Right ventricle myocardium inferior (tissue), 1 donor: ENCODE data around the gene FBXL13. TPM values are rescaled to one million over a fixed set of nuclear protein-coding genes. Genes with fewer than 3 reads are reported as not detected.
"Not testable (repeated sequence)": the region's sequence is repeated elsewhere in the genome, so short reads cannot be mapped to it uniquely, and the experiment has no call there.

Experiments used
- ATAC-seq: fragments of 200-7000 bp; cut with Tn5 transposase; one replicate; pipeline ENCODE4 v1.9.1; 2020; ENCODE audit warnings: mild to moderate bottlenecking, moderate library complexity
- DNase-seq: peaks from one replicate; pipeline ENCODE4 v3.0.0; 2021; ENCODE audit errors: missing footprints
- intact Hi-C: fragments of 100-400 bp; cut with DNase I; formaldehyde crosslinking; loops from one replicate; pipeline ENCODE4 v1.11.0; 2022
- total RNA-seq: library from RNA; stranded (reverse); fragmentation: NEBNext Ultra II Directional; extraction: Animal tissue kit (Norgen Biotek cat#: 25700); gene quantifications from one replicate; pipeline ENCODE4 v1.2.1, GENCODE V29; 2021
- donor health status: DM: no; HTN: yes; CAD: no; lungs with severe emphysema.

Gene FBXL13
- total RNA-seq, 1 donor from 2014 or later = 0.24 TPM

DNA sequence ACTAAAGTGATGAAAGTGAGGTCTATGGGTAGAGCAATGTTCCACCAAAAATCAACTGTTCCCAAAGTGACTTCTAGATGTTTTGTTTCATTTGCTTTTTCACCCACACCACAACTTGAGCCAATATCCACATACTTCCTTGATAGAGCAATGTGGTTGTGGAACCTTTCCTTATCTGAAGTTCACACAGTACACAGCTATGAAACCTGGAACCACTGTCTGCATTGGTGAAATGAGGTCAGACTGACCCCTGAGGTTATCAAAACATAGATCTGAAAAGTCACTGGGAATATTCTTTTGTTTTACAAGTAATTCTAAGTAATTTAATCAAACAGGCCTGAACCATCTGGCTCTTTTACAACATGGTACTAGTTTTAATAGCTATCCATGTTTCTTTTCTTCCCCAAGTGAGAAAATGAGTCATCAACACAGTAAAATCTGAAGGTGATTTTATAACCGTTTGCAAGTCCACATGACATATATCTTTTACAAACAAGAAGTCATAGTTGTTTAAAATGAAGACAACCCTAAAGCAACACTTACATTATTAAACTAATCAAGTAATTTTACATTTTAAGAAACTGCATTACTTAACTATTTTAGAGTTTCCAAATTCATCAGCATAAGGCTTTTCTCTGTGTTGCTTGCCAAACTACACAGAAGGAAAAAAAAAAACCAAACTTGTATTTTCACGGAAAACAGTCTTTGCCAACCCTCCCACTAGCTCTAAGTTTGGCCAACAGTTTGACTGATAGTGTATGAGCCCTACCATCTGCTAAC lies 81.5 kb downstream of the FBXL13 start:
- DNase-seq (no peak), ATAC-seq (peak; percentile 91)
- intact Hi-C loops = loop anchor here (10.0 kb wide), 1 partner anchor 78 kb away; the partner anchor contains the start of gene LRRC17

DNA sequence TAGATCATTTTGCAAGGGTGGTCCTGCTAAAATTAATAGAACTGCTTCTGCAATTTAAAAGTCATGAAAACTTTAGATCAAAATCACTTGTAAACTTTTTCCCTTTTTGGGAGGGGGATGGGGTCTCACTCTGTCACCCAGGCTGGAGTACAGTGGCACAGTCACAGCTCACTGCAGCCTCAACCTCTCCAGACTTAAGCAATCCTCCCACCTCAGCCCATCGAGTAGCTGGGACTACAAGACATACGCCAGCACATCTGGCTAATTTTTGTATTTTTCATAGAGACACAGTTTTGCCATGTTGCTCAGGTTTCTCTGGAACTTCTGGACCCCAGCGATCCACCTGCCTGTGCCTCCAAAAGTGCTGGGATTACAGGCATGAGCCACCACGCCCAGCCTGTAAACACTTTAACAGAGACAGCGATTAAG lies 82.1 kb downstream of the FBXL13 start:
- ATAC-seq = peak; percentile 20
- no peak for DNase-seq
- intact Hi-C loops = loop anchor here (10.0 kb wide), 1 partner anchor 78 kb away; the partner anchor contains the start of gene LRRC17

DNA sequence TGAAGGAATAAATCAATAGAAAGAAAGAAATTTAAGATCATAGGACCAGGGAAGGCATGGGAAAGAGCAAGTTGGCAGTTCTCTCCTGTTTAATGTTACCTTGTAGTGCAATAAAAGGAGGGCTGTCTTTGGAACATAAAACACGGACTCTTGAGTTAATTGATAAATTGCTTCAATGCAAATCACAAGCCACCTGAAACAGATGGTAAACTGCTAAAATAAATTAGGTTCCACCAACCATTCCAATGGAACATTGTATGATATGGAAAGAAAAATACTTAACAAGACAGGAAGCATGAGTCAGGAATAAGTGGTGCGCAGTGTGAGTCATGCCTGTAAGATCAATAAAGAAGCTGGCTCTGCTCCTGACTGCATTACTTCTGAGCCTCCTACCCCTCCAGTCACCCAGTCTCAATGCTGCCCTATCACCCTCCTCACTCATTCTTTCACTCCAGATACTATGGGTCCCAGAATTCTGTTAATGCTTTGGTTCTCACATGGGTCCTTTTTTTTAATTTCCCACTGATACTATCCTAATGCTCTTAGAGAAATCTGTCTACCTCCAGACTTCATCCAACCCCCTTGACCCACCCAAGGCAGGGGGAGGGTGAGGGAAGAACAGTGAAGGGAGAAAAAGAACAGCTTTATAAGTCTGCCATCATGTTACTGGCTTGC lies 82.9 kb downstream of the FBXL13 start:
- DNase-seq = no peak
- ATAC-seq = no peak
- intact Hi-C loops = loop anchor here (10.0 kb wide), 1 partner anchor 77 kb away; the partner anchor contains the start of gene LRRC17

DNA sequence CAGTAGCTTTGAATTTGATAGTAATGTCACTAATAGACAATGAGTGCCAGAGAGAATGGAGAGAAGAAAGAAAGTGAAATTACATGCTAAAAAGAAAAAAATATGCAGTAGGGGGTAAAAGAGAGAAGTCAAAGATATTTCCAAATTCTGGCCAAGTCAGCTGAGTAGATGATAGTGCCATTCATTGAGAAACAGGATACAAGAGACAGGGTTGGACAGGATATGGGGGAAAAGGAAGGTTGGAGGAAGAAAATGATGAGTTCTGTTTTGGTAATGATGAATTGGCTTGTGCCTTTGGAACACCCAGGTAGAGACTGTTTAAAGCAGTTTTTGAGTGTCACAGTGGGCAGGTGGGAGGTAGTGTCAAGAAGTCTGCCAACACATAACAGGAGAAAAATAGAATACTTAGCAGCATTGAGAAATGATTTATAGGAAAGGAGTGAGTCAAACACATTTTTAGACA lies 83.5 kb downstream of the FBXL13 start:
- intact Hi-C loops = loop anchor here (10.0 kb wide), 1 partner anchor 76 kb away; the partner anchor contains the start of gene LRRC17
- DNase-seq (no peak), ATAC-seq (no peak)

DNA sequence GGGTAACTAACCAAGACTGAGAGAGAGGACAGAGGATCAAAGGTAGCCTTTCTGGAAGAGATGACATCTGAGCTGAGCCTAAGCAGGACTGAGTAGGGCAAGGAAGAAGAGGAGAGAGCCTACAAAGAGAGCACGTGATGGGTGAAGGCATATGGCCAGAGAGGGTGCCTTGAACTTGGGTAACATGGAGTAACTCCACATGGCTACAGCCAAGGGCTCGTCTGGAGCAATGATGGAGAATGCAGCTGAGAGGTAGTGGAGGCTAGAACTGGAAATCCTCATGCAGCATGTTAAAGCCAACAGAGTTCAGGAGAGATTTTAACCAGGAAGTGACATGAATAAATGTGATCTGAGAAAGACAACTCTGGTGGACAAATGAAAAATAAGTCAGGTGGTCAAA lies 84.0 kb downstream of the FBXL13 start:
- no peak for ATAC-seq
- intact Hi-C loops = loop anchor here (10.0 kb wide), 1 partner anchor 76 kb away; the partner anchor contains the start of gene LRRC17
- no peak for DNase-seq

DNA sequence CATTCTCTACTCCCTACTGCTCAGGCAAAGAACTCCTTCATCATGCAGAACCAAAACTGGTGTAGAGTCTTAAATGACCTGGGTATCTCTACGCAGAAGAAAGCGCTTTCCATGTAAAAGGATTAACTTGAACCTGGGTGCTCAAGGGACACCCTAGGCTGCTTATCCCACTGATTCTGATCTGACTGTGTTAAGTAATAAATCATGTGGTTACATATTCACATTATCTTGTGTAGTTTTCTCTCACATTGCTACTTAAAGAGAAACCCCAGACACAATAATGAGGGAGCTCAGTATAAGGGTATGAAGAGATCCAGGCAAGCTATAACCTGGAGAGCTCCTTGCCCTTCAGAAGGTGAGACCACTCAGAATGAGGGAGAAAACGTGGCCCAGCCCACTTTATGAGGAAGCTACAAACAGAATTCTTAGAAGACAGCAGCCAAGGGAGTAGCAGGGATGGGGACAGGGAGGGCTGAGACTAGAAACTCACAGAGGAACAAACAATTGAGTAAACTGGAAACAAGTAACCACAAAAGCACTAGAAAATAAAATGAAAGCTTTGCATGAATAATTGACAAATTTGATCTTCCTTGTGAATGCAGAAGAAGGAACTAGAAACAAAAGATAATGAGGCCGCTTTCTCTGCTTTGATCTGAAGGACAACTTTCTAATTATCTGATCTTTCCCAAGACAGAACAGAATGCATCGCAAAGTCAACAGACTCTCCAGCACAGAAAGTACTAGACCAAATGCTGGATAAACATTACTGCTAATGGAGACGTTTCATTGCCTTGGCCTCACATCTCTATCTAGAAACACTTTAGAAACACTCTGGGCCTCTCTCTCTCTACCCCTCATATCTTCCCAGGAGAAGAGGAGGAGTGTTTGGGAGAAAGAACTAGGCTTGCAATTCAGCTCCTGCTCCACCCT lies 85.7 kb downstream of the FBXL13 start:
- intact Hi-C loops = no loop called here
- DNase-seq (no peak), ATAC-seq (no peak)

DNA sequence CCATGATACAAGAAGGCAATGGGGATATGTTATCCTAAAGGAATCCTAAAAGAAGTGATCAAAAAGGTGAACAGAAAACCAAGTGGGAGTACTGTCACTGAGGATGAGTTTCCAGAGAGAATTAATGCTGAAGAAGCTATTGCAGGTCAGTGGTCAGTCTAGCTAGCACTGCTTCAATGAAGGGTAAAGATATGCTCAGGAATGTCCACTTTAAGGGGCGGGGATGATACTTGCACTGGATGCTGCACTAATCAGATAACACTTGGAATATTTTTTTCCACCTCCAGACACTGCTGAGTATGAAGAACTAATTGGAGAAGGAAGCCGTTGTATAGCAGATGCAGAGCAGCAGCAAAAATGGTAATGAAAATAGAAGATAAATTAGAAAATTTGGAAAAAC lies 86.5 kb downstream of the FBXL13 start:
- intact Hi-C loops = no loop called here
- ATAC-seq (no peak), DNase-seq (no peak)

DNA sequence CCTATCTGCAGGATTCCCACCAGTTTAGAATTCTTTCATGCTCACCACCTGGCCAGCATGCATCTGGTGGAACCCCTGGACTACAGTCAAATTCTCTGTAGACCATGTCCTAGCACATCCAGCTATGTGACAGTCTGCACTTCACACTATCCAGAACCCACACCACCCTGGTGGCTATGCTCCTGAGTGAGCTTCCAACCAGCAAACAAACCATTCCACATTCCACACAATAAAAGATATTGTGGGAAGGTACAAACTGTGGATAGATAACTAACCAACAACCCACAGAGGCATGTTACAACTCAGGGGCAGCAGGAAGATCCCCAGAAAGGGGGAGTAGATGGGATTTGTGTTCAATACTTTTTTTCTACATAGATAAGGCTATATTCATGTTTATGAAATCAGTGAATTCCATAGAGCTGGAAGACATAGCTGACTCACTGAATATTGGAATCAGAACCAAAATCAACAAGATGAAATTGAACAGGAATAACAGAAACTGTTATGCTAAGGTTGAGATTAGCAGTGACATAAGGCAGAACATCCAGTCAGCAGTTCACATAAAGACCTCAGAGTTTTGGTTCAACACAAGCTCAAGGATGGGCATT lies 89.3 kb downstream of the FBXL13 start:
- ATAC-seq (no peak), DNase-seq (no peak)

DNA sequence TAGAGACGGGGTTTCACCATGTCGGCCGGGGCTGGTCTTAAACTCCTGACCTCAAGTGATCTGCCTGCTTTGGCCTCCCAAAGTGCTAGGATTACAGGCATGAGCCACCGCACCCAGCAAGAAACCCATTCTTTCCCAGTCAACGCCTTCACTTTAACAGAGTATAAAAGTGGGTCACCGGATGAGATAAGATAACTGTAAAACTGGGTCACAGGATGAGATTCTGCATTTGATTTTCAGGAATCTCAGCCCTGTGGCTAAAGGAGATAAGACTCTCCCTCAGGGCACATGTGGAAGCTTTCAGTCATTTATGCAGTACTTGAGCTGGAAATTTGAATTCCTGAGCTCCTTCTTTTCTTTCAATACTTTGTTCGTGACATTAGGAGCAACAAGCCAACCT lies 91.0 kb downstream of the FBXL13 start:
- intact Hi-C loops = no loop called here
- ATAC-seq = peak; percentile 42
- DNase-seq = no peak

More for the DNA sequence above, 89.3 kb downstream of the FBXL13 start:
- intact Hi-C loops = no loop called here

DNA sequence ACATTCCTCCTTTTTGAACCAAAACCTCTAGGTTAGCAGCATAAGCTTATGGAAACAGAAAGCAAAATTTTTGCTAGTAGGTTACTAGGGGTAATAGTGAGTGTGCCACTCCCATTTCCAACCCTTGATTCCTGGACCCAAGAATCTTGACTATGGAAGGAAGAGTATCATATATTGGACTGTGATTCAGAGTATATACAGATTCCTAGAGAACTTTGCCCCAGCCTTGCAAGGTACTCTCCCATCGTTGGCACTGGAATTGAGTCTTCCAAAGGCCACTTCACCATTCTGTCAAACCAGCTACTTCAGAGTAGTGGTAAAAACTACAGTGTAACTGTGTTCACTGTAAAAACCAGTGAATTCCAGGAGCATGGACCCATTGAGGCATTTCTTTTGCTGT lies 92.4 kb downstream of the FBXL13 start:
- no peak for ATAC-seq

DNA sequence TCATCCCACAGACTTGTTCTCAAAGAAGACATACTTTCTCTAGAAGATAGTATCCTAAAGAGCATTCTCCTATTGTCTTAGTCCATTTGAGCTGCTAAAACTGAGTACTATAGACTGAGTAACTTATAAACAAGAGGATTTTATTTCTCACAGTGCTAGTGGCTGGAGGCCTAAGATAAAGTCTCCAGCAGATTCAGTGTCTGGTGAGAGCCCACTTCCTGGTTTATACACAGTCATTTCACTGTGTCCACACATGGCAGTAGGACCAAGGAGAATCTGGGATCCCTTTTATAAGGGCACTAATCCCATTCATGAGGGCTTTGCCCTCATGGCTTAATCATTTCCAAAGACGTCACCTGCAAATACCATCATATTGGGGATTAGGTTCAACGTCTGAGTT lies 93.1 kb downstream of the FBXL13 start:
- ATAC-seq = no peak
- DNase-seq = no peak

More for the DNA sequence above, 92.4 kb downstream of the FBXL13 start:
- DNase-seq = no peak
- intact Hi-C loops = no loop called here

DNA sequence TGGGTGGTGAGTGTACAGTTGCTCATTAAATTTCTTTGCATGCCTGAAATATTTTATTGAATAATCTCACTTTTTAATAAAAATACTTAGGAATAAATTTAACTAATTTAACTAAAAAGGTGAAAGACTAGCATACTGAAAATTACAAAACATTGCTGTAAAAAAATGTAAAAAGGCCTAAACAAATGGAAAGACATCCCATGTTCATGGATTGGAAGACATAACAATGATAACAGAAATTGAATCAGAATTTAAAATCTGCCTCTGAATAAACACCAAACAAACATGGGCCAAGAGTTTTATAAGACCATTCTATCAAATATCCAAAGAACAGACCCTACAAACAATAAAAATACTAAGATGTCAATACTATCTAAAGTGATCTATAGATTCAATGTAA lies 94.9 kb downstream of the FBXL13 start:
- DNase-seq (no peak), ATAC-seq (no peak)
- intact Hi-C loops = no loop called here

More for the DNA sequence above, 93.1 kb downstream of the FBXL13 start:
- intact Hi-C loops = no loop called here

DNA sequence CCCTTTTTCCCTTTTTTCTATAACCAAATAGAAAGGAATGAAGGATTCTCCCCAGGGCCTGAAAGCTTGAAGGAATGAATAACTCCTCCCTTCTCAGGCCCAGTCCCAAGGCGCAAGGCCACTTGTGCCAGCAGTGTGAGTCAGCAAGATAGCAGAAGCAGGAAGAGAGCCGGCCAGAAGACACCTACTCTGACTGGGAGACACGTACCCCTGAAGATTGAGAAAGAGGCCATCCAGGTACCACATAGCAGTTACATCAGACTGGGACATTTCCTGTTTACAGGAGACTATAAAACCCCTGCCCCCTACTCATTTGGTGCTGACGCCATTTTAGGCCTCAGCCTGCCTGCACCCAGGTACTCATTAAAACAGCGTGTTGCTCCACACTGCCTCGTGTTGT lies 96.3 kb downstream of the FBXL13 start:
- ATAC-seq (no peak), DNase-seq (peak; percentile 82)
- intact Hi-C loops = no loop called here

DNA sequence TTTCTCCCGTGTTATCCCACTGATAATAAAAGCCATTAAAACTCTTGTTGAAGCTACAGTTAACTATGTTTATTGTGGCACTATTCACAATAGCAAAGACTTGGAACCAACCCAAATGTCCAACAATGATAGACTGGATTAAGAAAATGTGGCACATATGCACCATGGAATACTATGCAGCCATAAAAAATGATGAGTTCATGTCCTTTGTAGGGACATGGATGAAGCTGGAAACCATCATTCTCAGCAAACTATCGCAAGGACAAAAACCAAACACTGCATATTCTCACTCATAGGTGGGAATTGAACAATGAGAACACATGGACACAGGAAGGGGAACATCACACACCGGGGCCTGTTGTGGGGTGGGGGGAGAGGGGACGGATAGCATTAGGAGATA lies 97.0 kb downstream of the FBXL13 start:
- ATAC-seq, intact Hi-C loops, DNase-seq: not testable (repeated sequence)

DNA sequence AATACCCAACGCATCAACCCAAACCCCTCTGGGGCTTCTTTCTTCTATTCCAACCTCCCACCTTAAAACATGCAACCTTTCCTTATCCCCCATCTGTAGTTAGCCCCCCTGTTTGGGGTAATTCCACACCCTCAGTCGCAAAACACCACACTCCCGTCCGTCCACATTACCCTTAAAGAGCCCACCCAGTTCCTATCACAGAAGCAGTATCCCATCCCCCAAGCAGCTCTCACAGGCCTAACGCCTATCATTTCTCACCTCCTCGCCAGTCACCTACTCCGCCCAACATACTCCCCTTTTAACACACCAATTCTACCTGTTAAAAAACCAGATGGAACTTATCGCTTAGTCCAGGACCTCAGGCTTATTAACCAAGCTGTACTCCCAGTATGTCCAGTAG lies 98.1 kb downstream of the FBXL13 start:
- intact Hi-C loops = no loop called here
- DNase-seq (no peak), ATAC-seq (no peak)

DNA sequence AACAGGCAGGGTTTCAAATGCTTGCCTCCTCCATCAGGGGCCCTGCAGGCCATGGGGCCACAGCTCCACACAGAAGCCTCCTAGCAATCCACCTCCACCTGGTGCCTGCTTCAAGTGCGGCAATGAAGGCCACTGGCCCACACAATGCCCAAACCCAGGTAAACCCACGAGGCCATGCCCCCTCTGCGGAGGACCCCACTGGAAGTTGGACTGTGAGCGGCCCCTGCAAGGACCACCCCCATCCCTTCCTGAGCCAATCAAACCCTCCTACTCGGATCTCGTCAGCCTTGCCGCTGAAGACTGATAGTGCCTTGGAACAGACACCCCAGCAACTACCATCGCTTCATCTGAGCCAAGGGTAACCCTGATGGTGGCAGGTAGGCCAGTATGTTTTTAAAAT lies 98.7 kb downstream of the FBXL13 start:
- no peak for DNase-seq
- intact Hi-C loops = no loop called here
- ATAC-seq = no peak

DNA sequence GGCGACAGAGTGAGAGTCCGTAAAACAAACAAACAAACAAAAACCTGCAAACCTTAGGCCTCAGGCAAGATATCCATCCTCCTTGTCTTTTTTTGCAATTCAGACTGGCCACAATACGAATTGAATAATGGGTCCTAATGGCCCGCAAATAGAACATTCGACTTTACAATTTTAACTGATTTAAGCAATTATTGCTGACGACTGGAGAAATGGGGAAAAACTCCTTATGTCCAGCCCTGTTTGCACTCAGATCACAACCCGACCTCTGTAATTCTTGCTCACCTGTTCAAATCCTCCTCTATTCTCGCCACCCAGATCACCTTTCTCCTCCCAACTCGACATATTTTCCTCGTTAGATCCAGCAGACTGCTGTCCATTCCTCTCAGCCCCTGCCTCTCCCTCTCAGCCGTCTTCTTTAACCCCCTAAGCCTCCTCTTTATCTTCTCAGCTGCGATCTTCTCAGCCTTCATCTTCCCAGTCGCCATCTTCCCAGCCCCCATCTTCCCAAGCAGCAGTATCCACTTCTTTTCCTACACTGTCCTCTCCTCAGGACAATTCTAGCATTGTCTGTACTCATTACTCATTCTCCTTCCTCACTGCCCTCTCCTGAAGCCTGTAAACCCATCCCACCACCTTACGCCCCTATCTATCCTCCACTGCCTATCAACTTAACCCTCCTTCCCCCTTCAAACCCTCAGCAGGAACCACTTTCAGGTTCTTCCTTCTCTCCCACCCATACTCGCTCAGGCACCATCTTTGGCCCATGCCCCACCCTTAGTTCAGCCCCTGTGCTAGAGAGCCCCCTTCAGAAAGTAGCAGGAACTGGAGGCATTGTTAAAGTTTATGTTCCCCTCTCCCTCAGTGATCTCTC lies 100.0 kb downstream of the FBXL13 start:
- ATAC-seq (no peak), DNase-seq (no peak)
- intact Hi-C loops = no loop called here
